GM19455 (cell line): ENCODE data around the gene SPTLC3.

Experiments
- ATAC-seq: cut with Tn5 transposase; IDR thresholded peaks from one replicate; pipeline ENCODE4 v1.9.1; 2021; ENCODE audit not compliant: unreplicated experiment

Gene SPTLC3

GRCh38 chr20:12984069-12984765 is 24.6 kb upstream of the SPTLC3 start:
- no peak for ATAC-seq

GRCh38 chr20:12984863-12985262 is 23.9 kb upstream of the SPTLC3 start:
- ATAC-seq: no peak

- no peak for ATAC-seq
These were observed 21.5 kb upstream of the SPTLC3 start for GRCh38 chr20:12987261-12987660.

- ATAC-seq: no peak
These were observed 19.1 kb upstream of the SPTLC3 start for GRCh38 chr20:12989586-12990115.

GRCh38 chr20:12997128-12997655 is 11.6 kb upstream of the SPTLC3 start:
- ATAC-seq: no peak

GRCh38 chr20:12998046-12998445 is 10.7 kb upstream of the SPTLC3 start:
- ATAC-seq: no peak

GRCh38 chr20:12999201-12999600 is 9.6 kb upstream of the SPTLC3 start:
- no peak for ATAC-seq

- ATAC-seq: no peak
These were observed 6.5 kb upstream of the SPTLC3 start for GRCh38 chr20:13002251-13002650.

- ATAC-seq: no peak
These were observed 1.9 kb upstream of the SPTLC3 start for GRCh38 chr20:13006825-13007224.

GRCh38 chr20:13007596-13007995 is 1.2 kb upstream of the SPTLC3 start:
- ATAC-seq: no peak

GRCh38 chr20:13009682-13010406 is 1.1 kb downstream of the SPTLC3 start:
- peak; percentile 78 for ATAC-seq

- ATAC-seq: no peak
These were observed 4.1 kb downstream of the SPTLC3 start for GRCh38 chr20:13012886-13013285.

- ATAC-seq: no peak
These were observed 4.6 kb downstream of the SPTLC3 start for GRCh38 chr20:13013411-13013810.

- no peak for ATAC-seq
These were observed 8.5 kb downstream of the SPTLC3 start for GRCh38 chr20:13017235-13017634.

- ATAC-seq: no peak
These were observed 9.2 kb downstream of the SPTLC3 start for GRCh38 chr20:13017883-13018535.

- ATAC-seq: no peak
These were observed 12.6 kb downstream of the SPTLC3 start for GRCh38 chr20:13021205-13021970.

- no peak for ATAC-seq
These were observed 13.8 kb downstream of the SPTLC3 start for GRCh38 chr20:13022401-13023155.

GRCh38 chr20:13024596-13024995 is 15.8 kb downstream of the SPTLC3 start:
- no peak for ATAC-seq

- no peak for ATAC-seq
These were observed 16.4 kb downstream of the SPTLC3 start for GRCh38 chr20:13025181-13025580.

- no peak for ATAC-seq
These were observed 19.2 kb downstream of the SPTLC3 start for GRCh38 chr20:13028001-13028400.
